ENCODE measurements around the gene SPTLC3.

The SPTLC3 gene

DNA sequence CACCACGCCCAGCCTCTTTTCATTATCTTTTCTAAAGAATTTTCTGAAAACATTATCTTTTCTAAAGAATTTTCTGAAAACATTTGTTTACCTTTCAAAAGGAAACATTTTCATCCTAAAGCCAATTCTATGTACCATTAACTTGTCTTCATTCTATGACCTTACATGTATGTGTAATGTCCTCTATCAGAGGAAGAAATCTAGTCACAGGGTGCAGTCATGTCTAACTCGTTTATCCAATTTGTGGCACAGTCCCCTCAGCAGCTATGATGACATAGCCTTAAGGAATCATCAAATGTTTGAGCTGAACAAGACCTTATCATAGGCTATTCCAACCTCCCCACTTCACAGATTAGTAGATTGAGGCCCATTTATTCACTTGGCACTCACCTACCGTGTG lies 21.5 kb upstream of the SPTLC3 start:
- DNase-seq = no peak

- no peak for DNase-seq
Measured at GRCh38 chr20:12989586-12990115, 19.1 kb upstream of the SPTLC3 start.

DNA sequence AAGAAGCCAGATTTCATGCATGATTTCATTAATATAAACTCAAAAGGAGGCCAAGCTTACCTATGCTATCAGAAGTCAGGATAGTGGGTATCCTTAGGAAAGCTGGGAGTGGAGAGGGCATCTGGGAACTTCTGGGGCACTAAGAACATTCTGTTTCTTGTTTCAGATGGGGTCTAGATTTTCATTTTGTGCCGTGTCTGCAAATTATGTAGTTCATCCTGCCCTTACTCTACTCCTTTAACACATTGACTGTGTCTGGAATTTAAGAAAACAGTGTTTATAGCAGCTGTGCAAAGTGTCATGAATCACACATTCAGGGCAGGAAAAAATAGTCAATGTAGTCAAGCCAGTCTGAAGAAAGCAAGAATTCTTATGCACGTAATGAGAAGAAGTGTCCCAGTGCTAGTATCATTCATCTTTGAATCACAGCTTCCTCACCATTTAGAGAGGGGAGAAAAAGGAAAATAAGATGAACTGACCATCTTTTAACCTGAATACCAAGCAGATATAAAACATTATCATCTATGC lies 11.6 kb upstream of the SPTLC3 start:
- DNase-seq = no peak

GRCh38 chr20:12998046-12998445 lies 10.7 kb upstream of the SPTLC3 start:
- DNase-seq = no peak

- no peak for DNase-seq
Measured at GRCh38 chr20:12999201-12999600, 9.6 kb upstream of the SPTLC3 start.

GRCh38 chr20:13002251-13002650 lies 6.5 kb upstream of the SPTLC3 start:
- no peak for DNase-seq

DNA sequence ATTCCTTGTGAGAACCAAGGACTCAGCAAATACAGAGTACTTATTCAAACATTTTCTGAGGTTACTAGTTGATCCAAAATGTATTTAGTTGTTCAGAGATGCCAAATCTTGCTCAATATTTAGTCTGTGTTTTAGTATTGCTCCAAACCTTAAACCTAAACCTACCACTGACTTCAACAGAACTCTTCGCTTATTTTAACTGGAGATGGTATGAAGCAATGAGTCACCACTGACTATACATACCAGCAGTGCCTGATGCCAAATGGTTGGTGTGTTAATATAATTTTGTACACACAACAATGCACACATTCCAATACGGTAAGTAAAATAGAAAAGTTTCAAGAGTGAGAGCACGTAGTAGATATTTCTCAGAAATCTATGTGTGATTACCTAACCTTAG lies 1.9 kb upstream of the SPTLC3 start:
- no peak for DNase-seq

- no peak for DNase-seq
Measured at GRCh38 chr20:13007596-13007995, 1.2 kb upstream of the SPTLC3 start.

DNA sequence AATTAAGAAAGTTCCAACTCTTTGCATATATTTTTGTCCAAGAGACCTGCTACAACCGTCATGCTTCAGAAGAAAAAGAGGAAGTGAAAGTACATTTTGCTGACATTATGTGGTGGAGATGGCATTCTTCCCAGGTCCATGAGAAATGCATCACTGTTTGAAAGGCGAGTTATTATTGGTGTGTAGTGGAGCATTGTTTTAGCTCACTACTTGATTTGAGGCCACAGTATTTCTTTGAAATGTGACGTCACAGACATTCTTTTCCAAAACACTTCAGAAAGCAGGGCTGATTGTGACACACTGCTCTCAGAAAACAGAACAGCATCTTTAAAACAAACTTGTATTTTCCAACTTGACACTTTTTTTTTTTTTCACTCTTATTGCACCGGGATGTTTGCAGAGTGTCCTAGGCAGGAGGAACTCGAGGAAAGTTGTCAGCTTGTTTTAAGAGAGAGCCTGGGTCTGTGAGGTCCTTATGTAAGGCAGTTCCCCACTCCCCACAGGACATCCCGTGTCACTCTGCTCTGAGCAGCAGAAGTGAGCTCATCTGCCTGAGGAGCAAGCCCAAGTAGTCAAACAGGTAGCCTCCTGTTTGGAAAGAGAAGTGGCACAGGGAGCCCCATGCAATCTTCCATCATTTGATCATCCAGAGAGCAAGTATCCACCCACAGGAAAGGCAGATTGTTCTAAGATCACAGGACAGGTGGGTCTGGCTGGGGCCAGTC lies 1.1 kb downstream of the SPTLC3 start:
- no peak for DNase-seq

GRCh38 chr20:13012886-13013285 lies 4.1 kb downstream of the SPTLC3 start:
- no peak for DNase-seq

DNA sequence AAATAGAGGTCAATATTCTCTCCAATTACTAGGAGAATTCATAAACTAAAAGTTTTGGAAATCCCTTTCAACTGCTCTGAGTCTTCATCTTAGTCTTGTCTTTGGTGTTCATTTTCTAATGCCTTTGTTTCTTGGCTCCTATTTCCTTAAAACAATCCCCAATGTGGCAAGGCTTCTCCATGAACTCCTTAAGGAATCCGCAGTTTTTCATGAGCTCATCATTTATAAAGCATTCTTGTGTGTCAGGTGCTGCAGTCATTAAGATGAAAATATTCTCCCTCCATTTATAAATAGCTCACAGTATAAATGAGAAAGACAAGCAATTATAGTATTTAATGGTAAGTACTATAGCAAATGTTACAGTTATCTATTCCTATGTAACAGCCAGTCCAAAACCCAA lies 4.6 kb downstream of the SPTLC3 start:
- no peak for DNase-seq

- no peak for DNase-seq
Measured at GRCh38 chr20:13017235-13017634, 8.5 kb downstream of the SPTLC3 start.

- DNase-seq = no peak
Measured at GRCh38 chr20:13017883-13018535, 9.2 kb downstream of the SPTLC3 start.

GRCh38 chr20:13021205-13021970 lies 12.6 kb downstream of the SPTLC3 start:
- DNase-seq = no peak

GRCh38 chr20:13022401-13023155 lies 13.8 kb downstream of the SPTLC3 start:
- DNase-seq = no peak

DNA sequence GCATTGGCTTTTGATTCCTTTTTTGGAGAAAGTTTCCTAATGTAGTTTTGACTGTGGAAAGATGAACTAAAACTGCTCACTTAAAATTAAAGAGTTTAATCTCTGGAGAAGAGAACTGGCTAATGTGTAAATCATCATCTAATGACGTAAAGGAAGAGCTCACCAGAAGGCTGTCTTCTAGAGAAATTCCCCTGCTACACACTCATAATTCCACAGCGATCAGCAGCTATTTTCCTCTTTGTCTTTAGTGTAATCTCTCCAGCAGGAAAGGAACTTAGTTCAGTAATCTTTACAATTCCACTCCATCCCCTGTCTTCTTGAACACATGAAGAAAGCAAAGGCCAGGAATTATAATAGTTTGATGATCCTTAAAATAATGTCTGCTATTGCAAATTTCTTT lies 15.8 kb downstream of the SPTLC3 start:
- DNase-seq = no peak

DNA sequence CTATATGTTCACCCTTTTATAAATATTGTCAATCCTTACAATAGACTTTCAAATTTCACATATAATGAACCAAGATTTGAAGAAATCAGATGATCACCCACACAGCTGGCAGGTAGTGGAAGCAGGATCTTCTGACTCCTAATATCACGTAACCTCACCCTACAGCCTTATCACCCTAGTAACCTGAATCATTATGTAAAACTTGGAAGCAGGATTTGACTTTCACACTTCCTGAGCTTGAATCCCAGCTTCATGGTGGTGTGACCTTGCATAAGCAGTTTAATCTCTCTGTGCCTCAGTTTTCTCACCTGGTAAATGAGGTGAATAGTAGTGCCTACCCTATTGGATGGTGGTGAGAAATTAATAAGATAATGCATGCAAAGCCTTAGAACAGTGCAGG lies 16.4 kb downstream of the SPTLC3 start:
- DNase-seq = no peak

DNA sequence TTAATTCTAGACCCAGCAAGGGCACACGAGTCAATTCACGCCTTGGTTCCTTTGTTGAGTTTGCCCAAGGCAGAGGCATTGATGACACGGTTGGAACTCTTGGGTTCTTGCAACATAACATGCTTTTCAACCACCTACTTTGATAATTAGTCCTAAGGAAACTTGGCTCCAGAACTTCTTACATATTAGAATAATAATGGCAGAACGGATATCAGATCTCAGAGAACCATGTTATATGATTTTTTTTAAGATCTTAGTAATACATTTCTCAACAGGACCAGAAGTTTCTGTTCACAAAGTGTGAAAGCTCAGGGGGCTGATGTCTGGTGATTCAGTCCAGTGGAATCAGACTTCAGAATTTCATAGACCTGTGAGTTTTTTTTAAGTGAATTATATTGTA lies 19.2 kb downstream of the SPTLC3 start:
- no peak for DNase-seq

- DNase-seq = no peak
Measured at GRCh38 chr20:13028673-13029072, 19.9 kb downstream of the SPTLC3 start.

GRCh38 chr20:13029687-13030375 lies 21.1 kb downstream of the SPTLC3 start:
- DNase-seq = no peak

DNA sequence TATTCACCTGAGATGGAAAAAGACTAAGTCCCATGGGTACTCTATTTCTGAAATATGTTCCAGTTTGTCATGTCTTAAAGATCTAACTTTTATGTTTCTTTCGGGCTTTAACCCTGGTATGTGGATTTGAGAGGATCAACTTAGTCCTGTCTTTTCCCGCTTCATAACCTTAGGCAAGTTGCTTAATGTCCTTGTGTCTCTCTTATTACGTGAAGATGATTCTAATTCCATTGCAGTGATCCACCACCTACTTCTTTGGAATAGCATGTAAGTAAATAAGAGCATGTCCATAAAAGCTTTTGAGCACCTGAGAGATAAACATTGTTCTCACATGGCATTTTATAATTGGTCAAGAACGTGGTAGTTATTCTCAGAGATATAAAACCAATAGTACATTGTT lies 23.0 kb downstream of the SPTLC3 start:
- no peak for DNase-seq

- DNase-seq = no peak
Measured at GRCh38 chr20:13034115-13034514, 25.3 kb downstream of the SPTLC3 start.
